HepG2 (cell line): Measurements from ENCODE around the gene FAHD2A. TPM values are rescaled to one million over a fixed set of nuclear protein-coding genes. Genes with fewer than 3 reads are reported as not detected.

ENCODE experiments used
- CREB1 ChIP-seq, 2 experiments: fragments of 450-650 bp in 1 of 2; IDR thresholded peaks; 2 replicates each; pipeline ENCODE4 v1.6.1; 2016 to 2017; ENCODE audit warnings: control low read depth in 1 of 2, mild to moderate bottlenecking in 1 of 2, missing compliant biosample characterization in 1 of 2, missing genetic modification characterization in 1 of 2
- EHMT2 ChIP-seq: fragments of 200-600 bp; sonication (generic); IDR thresholded peaks from 2 replicates; pipeline ENCODE4 v1.7.0; 2017; ENCODE audit warnings: antibody characterized with exemption, low read depth, low read length, borderline replicate concordance
- ESRRA ChIP-seq: sonication (generic); formaldehyde crosslinking; IDR thresholded peaks from 2 replicates; pipeline ENCODE4 v1.5.1; 2020; ENCODE audit warnings: mild to moderate bottlenecking, low read depth, missing genetic modification reagents
- NFE2 ChIP-seq: sonication (generic); formaldehyde crosslinking; IDR thresholded peaks from 2 replicates; pipeline ENCODE4 v1.4.0; 2020; ENCODE audit warnings: missing genetic modification reagents
- NONO ChIP-seq, 2 experiments: fragments of 450-650 bp in 1 of 2; sonication (generic) in 1 of 2; formaldehyde crosslinking in 1 of 2; IDR thresholded peaks in 1 of 2; conservative IDR thresholded peaks in 1 of 2; 2 replicates each; pipeline versions ENCODE4 v1.6.1 to v1.8.0; 2017 to 2022; ENCODE audit warnings: mild to moderate bottlenecking in 1 of 2, missing genetic modification reagents in 1 of 2, moderate library complexity in 1 of 2
- RNF219 ChIP-seq: sonication (generic); formaldehyde crosslinking; IDR thresholded peaks from 2 replicates; pipeline ENCODE4 v1.5.0; 2020; ENCODE audit warnings: mild to moderate bottlenecking, missing genetic modification reagents
- ZNF20 ChIP-seq: sonication (generic); formaldehyde crosslinking; IDR thresholded peaks from 2 replicates; pipeline ENCODE4 v1.4.0; 2020; ENCODE audit warnings: mild to moderate bottlenecking, moderate library complexity, missing genetic modification reagents
- ZNF256 ChIP-seq: sonication (generic); formaldehyde crosslinking; conservative IDR thresholded peaks from 2 replicates; pipeline ENCODE4 v1.4.0; 2020; ENCODE audit warnings: missing genetic modification reagents
- ZNF331 ChIP-seq: sonication (generic); formaldehyde crosslinking; IDR thresholded peaks from 2 replicates; pipeline ENCODE4 v1.4.0; 2020; ENCODE audit warnings: missing genetic modification reagents
- polyA plus RNA-seq, 8 experiments: library from polyadenylated mRNA; depleted of rRNA in 3 of 8; stranded (reverse) in 7 of 8; unstranded in 1 of 8; fragments of >200 nt; fragmentation: Illumina TruSeq in 4 of 8; extraction: Trizol in 4 of 8; gene quantifications; 2 replicates each; pipeline versions ENCODE4 v1.2.1 to v1.2.3, GENCODE V29; 2011 to 2016; ENCODE audit warnings: low read depth in 4 of 8, missing spikeins in 1 of 8, mixed read lengths in 1 of 8; ENCODE audit not compliant: insufficient read depth in 1 of 8
- total RNA-seq, 5 experiments: library from RNA; depleted of rRNA; stranded (reverse); fragments of >200 nt; fragmentation: Illumina TruSeq; extraction: Trizol; gene quantifications; 2 replicates each; pipeline ENCODE4 v1.2.3, GENCODE V29; 2016; ENCODE audit warnings: low read depth in 1 of 5
- TF ChIP-seq, protein P1 (sequence below): sonication (generic); formaldehyde crosslinking; IDR thresholded peaks from 2 replicates; pipeline ENCODE4 v1.5.0; 2020; ENCODE audit warnings: mild to moderate bottlenecking, low read depth, missing genetic modification reagents, borderline replicate concordance
- TF ChIP-seq, protein P2 (sequence below): sonication (generic); formaldehyde crosslinking; IDR thresholded peaks from 2 replicates; pipeline ENCODE4 v1.4.0; 2020; ENCODE audit warnings: missing genetic modification reagents, borderline replicate concordance
- TF ChIP-seq, protein P3 (sequence below): sonication (generic); formaldehyde crosslinking; IDR thresholded peaks from 2 replicates; pipeline ENCODE4 v1.4.0; 2020; ENCODE audit warnings: mild to moderate bottlenecking, missing genetic modification reagents, borderline replicate concordance

The FAHD2A gene
- total and polyA plus RNA-seq, 2 of the 13 experiments (the other 11 are each of a cell fraction or from before 2014, with no cell fraction given) = 34.0 to 44.2 TPM

DNA sequence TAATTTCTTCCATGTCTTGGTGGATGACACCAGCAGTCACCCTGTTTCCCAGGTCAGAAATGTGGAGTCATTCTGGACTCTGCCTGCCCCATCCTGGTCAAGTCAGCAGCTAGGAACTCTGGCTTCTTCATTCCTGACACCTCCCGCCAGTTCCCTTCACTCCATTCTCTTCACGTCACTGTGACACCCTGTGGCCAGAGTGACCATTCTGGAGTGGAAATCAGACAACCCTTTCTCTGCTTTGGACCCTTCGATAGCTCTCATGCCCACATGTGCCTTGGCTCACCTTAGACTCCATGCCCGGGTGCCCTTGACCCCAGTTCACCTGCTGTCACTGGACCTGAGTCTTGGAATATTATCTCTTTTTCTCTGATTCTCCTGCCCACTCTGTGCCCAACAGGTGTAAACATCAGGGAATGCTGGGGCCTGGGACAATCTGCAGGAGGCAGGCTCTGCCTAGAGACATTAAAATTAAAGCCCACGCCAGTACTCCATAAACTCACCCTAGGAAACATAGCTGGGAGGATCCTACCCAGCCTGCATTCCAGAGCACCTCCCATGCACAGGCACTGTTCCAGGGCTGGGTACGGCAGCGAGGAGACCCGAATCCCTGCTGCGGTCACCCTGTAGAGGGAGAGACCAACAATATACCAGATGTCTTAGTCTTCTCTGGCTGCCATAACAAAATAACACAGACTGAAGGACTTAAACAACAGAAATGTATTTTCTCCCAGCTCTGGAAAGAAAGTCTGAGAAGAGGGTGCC is 41.1 kb upstream of the FAHD2A start (continued):
- TF ChIP-seq ZNF256 (no peak), ZNF331 (CRISPR knock-in tag) (no peak), RNF219 (CRISPR knock-in tag) (no peak), NFE2 (CRISPR knock-in tag) (no peak), ZNF20 (CRISPR knock-in tag) (no peak), ESRRA (CRISPR knock-in tag) (no peak), CREB1 (IDR thresholded peaks at IDR 0.05) (no peak), CREB1 (CRISPR knock-in tag; IDR thresholded peaks at IDR 0.05) (no peak), NONO (IDR thresholded peaks at IDR 0.05) (no peak), NONO (CRISPR knock-in tag; conservative IDR thresholded peaks at IDR 0.05) (no peak), EHMT2 (no peak)
- TF ChIP-seq, protein P1, sequence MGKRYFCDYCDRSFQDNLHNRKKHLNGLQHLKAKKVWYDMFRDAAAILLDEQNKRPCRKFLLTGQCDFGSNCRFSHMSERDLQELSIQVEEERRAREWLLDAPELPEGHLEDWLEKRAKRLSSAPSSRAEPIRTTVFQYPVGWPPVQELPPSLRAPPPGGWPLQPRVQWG (CRISPR knock-in tag) = no peak
- TF ChIP-seq, protein P2, sequence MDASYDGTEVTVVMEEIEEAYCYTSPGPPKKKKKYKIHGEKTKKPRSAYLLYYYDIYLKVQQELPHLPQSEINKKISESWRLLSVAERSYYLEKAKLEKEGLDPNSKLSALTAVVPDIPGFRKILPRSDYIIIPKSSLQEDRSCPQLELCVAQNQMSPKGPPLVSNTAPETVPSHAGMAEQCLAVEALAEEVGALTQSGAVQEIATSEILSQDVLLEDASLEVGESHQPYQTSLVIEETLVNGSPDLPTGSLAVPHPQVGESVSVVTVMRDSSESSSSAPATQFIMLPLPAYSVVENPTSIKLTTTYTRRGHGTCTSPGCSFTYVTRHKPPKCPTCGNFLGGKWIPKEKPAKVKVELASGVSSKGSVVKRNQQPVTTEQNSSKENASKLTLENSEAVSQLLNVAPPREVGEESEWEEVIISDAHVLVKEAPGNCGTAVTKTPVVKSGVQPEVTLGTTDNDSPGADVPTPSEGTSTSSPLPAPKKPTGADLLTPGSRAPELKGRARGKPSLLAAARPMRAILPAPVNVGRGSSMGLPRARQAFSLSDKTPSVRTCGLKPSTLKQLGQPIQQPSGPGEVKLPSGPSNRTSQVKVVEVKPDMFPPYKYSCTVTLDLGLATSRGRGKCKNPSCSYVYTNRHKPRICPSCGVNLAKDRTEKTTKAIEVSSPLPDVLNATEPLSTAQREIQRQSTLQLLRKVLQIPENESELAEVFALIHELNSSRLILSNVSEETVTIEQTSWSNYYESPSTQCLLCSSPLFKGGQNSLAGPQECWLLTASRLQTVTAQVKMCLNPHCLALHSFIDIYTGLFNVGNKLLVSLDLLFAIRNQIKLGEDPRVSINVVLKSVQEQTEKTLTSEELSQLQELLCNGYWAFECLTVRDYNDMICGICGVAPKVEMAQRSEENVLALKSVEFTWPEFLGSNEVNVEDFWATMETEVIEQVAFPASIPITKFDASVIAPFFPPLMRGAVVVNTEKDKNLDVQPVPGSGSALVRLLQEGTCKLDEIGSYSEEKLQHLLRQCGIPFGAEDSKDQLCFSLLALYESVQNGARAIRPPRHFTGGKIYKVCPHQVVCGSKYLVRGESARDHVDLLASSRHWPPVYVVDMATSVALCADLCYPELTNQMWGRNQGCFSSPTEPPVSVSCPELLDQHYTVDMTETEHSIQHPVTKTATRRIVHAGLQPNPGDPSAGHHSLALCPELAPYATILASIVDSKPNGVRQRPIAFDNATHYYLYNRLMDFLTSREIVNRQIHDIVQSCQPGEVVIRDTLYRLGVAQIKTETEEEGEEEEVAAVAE (CRISPR knock-in tag) = no peak
- TF ChIP-seq, protein P3, sequence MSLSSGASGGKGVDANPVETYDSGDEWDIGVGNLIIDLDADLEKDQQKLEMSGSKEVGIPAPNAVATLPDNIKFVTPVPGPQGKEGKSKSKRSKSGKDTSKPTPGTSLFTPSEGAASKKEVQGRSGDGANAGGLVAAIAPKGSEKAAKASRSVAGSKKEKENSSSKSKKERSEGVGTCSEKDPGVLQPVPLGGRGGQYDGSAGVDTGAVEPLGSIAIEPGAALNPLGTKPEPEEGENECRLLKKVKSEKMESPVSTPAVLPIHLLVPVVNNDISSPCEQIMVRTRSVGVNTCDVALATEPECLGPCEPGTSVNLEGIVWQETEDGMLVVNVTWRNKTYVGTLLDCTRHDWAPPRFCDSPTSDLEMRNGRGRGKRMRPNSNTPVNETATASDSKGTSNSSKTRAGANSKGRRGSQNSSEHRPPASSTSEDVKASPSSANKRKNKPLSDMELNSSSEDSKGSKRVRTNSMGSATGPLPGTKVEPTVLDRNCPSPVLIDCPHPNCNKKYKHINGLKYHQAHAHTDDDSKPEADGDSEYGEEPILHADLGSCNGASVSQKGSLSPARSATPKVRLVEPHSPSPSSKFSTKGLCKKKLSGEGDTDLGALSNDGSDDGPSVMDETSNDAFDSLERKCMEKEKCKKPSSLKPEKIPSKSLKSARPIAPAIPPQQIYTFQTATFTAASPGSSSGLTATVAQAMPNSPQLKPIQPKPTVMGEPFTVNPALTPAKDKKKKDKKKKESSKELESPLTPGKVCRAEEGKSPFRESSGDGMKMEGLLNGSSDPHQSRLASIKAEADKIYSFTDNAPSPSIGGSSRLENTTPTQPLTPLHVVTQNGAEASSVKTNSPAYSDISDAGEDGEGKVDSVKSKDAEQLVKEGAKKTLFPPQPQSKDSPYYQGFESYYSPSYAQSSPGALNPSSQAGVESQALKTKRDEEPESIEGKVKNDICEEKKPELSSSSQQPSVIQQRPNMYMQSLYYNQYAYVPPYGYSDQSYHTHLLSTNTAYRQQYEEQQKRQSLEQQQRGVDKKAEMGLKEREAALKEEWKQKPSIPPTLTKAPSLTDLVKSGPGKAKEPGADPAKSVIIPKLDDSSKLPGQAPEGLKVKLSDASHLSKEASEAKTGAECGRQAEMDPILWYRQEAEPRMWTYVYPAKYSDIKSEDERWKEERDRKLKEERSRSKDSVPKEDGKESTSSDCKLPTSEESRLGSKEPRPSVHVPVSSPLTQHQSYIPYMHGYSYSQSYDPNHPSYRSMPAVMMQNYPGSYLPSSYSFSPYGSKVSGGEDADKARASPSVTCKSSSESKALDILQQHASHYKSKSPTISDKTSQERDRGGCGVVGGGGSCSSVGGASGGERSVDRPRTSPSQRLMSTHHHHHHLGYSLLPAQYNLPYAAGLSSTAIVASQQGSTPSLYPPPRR (CRISPR knock-in tag) = no peak
